Subcutaneous preadipocyte (primary cell): ENCODE measurements around the gene SPAM1. TPM values are rescaled to one million over a fixed set of nuclear protein-coding genes. Genes with fewer than 3 reads are reported as not detected.

Experiments used
- total RNA-seq: library from RNA; depleted of rRNA; stranded (reverse); fragments of >200 nt; gene quantifications from 2 replicates; pipeline ENCODE4 v1.2.3, GENCODE V29; 2012

SPAM1 gene
- not detected in 2 replicates for total RNA-seq

GRCh38 chr7:123924941-123925340 lies at the start of gene SPAM1:
TSS of gene SPAM1 (plus strand) at chr7:123925241. CDS start at chr7:123953571, 28,330 bp downstream.

Other genes with a start within 250 kb of the SPAM1 start
- 16.2 and 16.8 TPM in 2 replicates for gene WASL, start 176.2 kb upstream of the SPAM1 start, total RNA-seq
- not detected in 2 replicates for gene HYAL4, start 80.1 kb upstream of the SPAM1 start, total RNA-seq
- gene TMEM229A, start 107.8 kb downstream of the SPAM1 start, total RNA-seq: not detected in 2 replicates